Left renal cortex interstitium (tissue), 4 donors: ENCODE results near the gene IGDCC3. TPM values are rescaled to one million over a fixed set of nuclear protein-coding genes. Genes with fewer than 3 reads are reported as not detected.
"Not testable (repeated sequence)": the region's sequence is repeated elsewhere in the genome, so short reads cannot be mapped to it uniquely, and the experiment has no call there.

ENCODE experiments used
- DNase-seq, 4 donors: peaks; one replicate each; pipeline ENCODE4 v3.0.0-alpha.2; 2013; ENCODE audit warnings: low read depth in 4 of 4, low spot score in 2 of 4, missing footprints in 1 of 4
- polyA plus RNA-seq, 4 donors: library from polyadenylated mRNA; unstranded; fragments of 120-200 nt; gene quantifications; one replicate each; pipeline ENCODE4 v1.2.1, GENCODE V29; 2013; ENCODE audit not compliant: insufficient read length in 4 of 4

The IGDCC3 gene
- polyA plus RNA-seq, 4 donors: 7.9 to 12.8 (median 8.7) TPM

DNA sequence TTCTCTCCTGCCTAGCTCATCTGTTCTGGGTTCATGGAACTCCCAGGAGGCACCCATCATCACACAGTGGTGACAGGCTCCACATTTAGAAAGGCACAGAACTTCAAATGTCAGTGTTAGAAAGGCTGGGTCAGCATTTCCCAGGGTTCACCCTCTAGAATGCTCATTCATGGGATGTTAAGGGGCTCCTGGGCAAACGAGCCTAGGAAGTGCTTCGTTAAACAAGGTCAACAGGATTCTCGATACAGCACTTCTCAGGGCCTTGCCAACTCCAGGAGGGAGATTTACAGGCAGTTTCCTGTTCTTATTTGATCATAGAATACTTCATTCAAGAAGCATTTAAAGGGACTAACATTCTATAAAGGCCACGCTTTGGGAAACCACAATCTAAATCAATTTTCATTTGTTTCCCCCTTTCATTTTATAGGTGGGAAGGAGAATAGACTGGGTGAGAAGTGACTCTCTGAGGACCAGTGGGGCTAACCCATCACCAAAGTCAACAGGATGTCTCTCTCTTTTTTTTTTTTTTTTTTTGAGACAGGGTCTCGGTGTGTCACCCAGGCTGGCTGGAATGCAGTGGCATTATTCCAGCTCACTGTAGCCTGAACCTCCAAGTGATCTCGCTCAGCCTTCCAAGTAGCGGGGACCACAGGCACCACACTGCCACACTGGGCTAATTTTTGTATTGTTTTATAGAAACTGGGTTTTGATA is 30.7 kb upstream of the IGDCC3 start:
- DNase-seq: no peak

DNA sequence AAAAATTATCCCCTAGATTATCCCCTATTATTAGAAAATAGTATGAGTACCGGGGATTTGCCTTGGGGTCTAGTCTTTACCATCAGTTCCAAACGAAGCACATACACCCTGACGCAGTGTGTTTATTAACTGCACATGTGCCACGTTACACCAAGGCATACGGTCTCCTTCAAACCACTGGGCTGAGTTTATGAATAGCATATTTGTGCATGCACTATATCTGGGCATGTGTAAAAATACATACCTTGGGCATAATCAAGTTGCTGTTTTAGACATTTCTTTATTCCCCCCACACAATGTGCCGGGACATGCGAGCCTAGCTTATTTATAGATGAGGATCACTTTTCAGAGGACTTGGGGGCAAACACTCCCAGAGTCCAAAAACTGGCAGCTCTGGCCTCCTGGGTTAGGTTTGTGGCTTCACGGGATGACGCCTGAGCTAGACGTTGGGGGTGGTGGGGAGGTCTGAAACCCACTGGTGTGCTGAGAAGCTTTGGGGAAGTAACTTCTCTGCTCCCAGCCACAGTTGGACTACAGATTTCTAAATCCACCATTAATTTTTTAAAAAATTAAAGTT is 28.7 kb upstream of the IGDCC3 start:
- no peak for DNase-seq

GRCh38 chr15:65405791-65406423 is 28.1 kb upstream of the IGDCC3 start:
- DNase-seq: no peak

DNA sequence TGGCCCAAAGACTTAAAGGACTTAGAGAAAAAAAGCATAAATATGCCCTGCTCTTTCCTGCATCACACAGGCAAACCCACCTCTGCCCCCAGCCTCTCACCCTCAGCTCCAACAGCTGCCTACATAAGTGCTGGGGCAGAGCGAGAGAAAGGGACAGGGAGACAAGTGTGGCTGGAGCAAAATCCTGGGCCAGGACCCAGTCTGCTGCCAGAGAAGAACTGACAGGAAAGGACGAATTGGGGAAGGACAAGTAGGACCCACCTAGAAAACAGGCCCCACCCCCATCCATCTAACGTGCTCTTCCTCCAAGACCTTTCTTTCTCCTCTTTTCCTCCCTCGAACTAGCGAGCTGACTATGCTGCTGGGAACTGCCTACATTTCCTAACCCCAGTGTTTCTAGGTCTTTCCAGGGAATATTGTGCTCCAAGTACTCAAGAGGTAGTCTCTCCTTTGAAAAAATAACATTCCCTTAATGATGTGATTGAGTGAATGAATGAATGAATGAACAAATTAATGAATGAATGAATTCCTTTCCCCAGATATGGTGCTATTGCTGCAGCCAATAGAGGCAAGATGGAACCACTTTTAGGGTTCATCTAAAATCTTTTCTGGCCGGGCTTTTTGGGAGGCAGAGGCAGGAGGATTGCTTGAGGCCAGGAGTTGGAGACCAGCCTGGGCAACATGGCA is 26.5 kb upstream of the IGDCC3 start:
- no peak for DNase-seq

- DNase-seq: no peak
These were observed 25.2 kb upstream of the IGDCC3 start for GRCh38 chr15:65402961-65403360.

DNA sequence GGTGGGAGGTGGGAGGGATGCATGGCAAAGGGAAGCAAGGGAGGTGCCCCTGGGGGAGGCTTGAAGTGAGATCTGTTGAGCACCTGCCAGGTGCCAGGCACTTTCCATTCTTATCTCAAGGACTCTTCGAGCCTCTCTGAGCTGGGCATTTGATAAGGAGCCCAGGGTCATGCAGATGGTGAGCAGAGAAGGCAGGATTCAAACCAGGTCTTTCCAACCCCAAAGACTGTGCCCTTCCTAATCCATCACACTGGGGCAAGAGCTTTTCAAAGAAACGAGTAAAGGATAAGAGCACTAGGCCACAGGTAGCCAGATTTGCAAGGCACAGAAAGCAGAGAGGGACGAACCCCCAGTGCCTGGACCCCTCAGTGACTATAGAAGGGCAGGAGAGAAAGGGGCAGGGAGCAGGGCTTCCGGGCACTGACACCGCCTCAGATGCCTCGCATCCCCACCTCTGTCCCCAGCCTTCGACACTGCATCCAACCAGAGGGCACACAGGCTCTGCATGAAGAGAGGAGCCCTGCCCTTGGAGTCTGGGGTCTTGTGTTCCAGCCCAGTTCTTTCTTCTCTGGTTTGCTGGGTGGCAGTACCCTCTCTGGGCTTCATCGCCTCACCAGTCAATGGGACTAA is 23.9 kb upstream of the IGDCC3 start:
- no peak for DNase-seq

- no peak for DNase-seq
These were observed 23.2 kb upstream of the IGDCC3 start for GRCh38 chr15:65400760-65401610.

DNA sequence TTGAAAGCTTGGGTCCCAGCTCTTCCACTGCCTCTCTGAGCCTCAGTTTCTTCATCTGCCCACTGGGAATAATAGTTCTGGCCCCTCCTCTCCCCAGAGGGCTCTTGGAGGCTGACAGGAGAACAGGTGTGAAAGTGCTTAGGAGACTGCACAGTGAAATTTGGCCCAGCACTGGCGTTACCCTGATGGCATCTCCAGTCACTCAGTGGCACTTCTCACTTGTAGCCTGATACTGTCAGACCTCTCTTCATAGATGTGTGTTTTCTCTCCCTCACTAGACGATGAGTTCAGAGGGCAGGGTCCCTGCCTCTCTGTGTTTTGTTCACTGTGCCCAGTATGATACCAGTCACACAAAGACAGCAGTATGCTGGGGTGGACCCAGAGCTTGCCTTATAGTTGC is 22.2 kb upstream of the IGDCC3 start:
- no peak for DNase-seq

GRCh38 chr15:65399001-65399706 is 21.4 kb upstream of the IGDCC3 start:
- DNase-seq: no peak

- DNase-seq: not testable (repeated sequence)
These were observed 20.7 kb upstream of the IGDCC3 start for GRCh38 chr15:65398486-65398885.

DNA sequence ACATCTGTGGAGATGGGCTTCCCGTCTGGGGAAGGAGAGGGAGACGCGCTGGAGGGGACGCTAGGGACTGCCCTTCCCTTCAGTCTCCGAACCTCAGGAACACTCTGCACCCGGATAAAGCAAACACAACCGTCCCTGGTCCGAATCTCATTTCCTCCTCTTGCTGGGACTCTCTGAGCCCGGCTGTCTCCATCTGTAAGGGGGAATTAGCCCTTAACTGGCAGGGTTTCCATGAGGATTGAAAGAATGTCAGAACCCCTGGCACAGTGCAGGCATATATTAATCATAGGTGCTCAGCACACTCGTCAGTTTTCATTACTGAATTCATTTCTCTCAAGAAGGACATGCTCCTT is 19.1 kb upstream of the IGDCC3 start:
- DNase-seq: no peak

DNA sequence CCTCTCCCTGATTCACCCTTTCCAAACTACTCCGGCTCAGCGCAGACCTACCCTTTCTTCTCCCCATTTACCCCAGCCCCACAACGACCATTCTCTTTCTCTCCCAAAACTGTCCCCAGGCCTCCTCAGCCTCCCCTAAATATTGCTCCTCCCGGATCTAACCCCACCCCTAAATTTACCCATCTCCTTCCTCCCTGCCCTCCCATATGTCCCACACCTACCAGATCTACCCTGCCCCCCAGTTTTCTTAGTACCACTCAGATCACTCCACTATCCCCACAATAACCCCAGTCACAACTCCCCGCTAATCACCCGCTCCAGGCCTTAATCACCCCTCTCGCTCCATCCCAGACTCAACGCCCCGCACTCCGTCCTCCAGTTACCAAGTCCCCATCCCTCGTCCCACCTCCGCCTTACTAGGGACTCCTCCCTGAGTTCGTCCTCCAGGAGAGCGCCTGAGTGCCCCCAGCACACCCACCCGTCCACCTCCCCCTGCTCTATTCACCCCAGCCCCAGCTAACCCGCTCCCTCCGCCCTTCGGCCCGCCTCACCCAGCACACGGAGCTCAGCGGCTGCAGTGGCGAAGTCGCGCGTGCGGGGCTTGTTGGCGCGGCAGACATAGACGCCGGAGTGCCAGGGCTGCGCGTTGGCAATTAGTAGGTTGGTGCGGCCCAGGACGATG is 18.6 kb upstream of the IGDCC3 start:
- no peak for DNase-seq

GRCh38 chr15:65395567-65396202 is 17.9 kb upstream of the IGDCC3 start:
- no peak for DNase-seq

- DNase-seq: no peak
These were observed 17.1 kb upstream of the IGDCC3 start for GRCh38 chr15:65394936-65395335.

DNA sequence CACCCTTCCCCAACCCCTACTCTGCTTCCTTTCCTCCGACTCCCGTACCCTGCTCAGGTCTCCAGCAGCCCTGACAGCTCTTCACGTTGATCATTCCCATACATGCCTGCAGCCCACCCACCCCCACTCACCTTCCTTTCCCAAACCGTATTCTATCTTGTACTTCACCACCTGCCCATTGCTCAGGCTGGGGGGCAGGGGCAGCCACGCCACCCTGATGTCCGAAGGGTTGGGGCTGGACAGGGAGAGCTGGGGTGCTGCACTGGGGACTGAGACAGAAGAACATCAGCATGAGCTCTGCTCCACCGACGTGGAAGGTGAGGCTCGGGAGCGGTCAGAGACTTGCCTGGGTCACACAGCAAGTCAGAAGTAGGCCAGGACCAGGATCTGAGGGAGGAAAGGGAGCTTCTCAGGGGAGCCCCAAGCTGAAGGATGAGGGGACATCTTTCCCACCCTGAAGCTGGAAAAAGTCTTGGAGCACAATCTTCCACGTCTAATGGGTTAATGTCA is 16.5 kb upstream of the IGDCC3 start:
- no peak for DNase-seq

GRCh38 chr15:65393557-65393956 is 15.8 kb upstream of the IGDCC3 start:
- DNase-seq: no peak

DNA sequence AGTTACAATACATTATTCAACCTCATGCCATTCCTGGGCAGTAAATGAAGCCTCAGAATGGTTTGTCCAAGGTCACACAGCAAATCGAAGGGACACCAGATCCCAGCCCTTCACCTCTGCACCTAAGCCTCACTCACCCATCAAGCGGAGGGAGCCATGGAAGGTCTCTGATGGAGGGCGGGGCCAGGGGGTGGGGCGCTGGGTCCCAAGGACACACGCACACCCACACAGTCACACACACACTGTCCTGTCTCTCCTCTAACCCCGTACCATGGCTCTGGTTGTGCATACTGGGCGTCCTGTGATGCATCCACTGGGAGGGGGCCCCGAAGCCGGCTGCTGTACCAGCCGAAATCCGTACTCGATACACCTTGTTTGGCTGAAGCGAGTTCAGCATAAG is 15.3 kb upstream of the IGDCC3 start:
- no peak for DNase-seq

- DNase-seq: no peak
These were observed 14.6 kb upstream of the IGDCC3 start for GRCh38 chr15:65392368-65392767.
